Measurements from ENCODE around the gene OR4D2.

The OR4D2 gene

GRCh38 chr17:58189436-58190146 lies 22.8 kb downstream of the OR4D2 start:
- no peak overlapping the region for H3K9ac ChIP-seq (ENCODE audit: low read depth, low read length)
- H3K36me3 ChIP-seq (ENCODE audit: control insufficient read depth, insufficient read depth, low read length) = no peaks in the 10 kb centered on the region
- H3K4me1 ChIP-seq (ENCODE audit: control insufficient read depth, insufficient read depth, low read length) = no peaks in the 10 kb centered on the region
- H3K9me3 ChIP-seq (ENCODE audit: control insufficient read depth, insufficient read depth, low read length) = no peaks in the 10 kb centered on the region
- H3K27ac ChIP-seq (ENCODE audit: low read depth, low read length) = no peak overlapping the region
- H3K27me3 ChIP-seq (ENCODE audit: control insufficient read depth, insufficient read depth, low read length) = 0 out of 2 replicates have a peak, but pooled peaks cover 4% of the 10 kb centered on the region
- H3K4me3 ChIP-seq (ENCODE audit: low read depth, low read length) = no peak overlapping the region

GRCh38 chr17:58191241-58191896 lies 24.6 kb downstream of the OR4D2 start:
- Histone ChIP-seq H3K4me1 (ENCODE audit: control insufficient read depth, insufficient read depth, low read length) (no peaks in the 10 kb centered on the region), H3K27ac (ENCODE audit: low read depth, low read length) (no peak overlapping the region), H3K4me3 (ENCODE audit: low read depth, low read length) (no peak overlapping the region), H3K27me3 (ENCODE audit: control insufficient read depth, insufficient read depth, low read length) (peaks cover 4% of the 10 kb centered on the region; the same call in 1 of the 2 replicates), H3K9me3 (ENCODE audit: control insufficient read depth, insufficient read depth, low read length) (no peaks in the 10 kb centered on the region), H3K36me3 (ENCODE audit: control insufficient read depth, insufficient read depth, low read length) (no peaks in the 10 kb centered on the region), H3K9ac (ENCODE audit: low read depth, low read length) (no peak overlapping the region)

GRCh38 chr17:58192612-58193011 lies 25.8 kb downstream of the OR4D2 start, which contains the start of gene EPX:
Gene EPX (plus strand): TSS chr17:58192726. CDS start chr17:58192847, 121 bp downstream.
- peaks cover 4% of the 10 kb centered on the region; the same call in 1 of the 2 replicates for H3K27me3 ChIP-seq (ENCODE audit: control insufficient read depth, insufficient read depth, low read length)
- no peaks in the 10 kb centered on the region for H3K9me3 ChIP-seq (ENCODE audit: control insufficient read depth, insufficient read depth, low read length)
- no peak within 1 kb of the TSS for H3K27ac ChIP-seq (ENCODE audit: low read depth, low read length)
- H3K36me3 ChIP-seq (ENCODE audit: control insufficient read depth, insufficient read depth, low read length) = no peaks in the 10 kb centered on the region
- H3K4me1 ChIP-seq (ENCODE audit: control insufficient read depth, insufficient read depth, low read length) = no peaks in the 10 kb centered on the region
- H3K4me3 ChIP-seq (ENCODE audit: low read depth, low read length) = no peak within 1 kb of the TSS
- H3K9ac ChIP-seq (ENCODE audit: low read depth, low read length) = no peak within 1 kb of the TSS

GRCh38 chr17:58193641-58194255 lies 27.0 kb downstream of the OR4D2 start:
- Histone ChIP-seq H3K27me3 (ENCODE audit: control insufficient read depth, insufficient read depth, low read length) (peaks cover 4% of the 10 kb centered on the region), H3K36me3 (ENCODE audit: control insufficient read depth, insufficient read depth, low read length) (no peaks in the 10 kb centered on the region), H3K27ac (ENCODE audit: low read depth, low read length) (no peak overlapping the region), H3K4me1 (ENCODE audit: control insufficient read depth, insufficient read depth, low read length) (no peaks in the 10 kb centered on the region), H3K4me3 (ENCODE audit: low read depth, low read length) (no peak overlapping the region), H3K9me3 (ENCODE audit: control insufficient read depth, insufficient read depth, low read length) (no peaks in the 10 kb centered on the region), H3K9ac (ENCODE audit: low read depth, low read length) (no peak overlapping the region)

GRCh38 chr17:58195518-58196123 lies 28.8 kb downstream of the OR4D2 start:
- Histone ChIP-seq H3K27me3 (ENCODE audit: control insufficient read depth, insufficient read depth, low read length) (peaks cover 4% of the 10 kb centered on the region), H3K9me3 (ENCODE audit: control insufficient read depth, insufficient read depth, low read length) (no peaks in the 10 kb centered on the region)

GRCh38 chr17:58196610-58197009 lies 29.8 kb downstream of the OR4D2 start:
- Histone ChIP-seq H3K4me3 (ENCODE audit: low read depth, low read length) (no peak overlapping the region), H3K27ac (ENCODE audit: low read depth, low read length) (no peak overlapping the region), H3K4me1 (ENCODE audit: control insufficient read depth, insufficient read depth, low read length) (no peaks in the 10 kb centered on the region), H3K9me3 (ENCODE audit: control insufficient read depth, insufficient read depth, low read length) (no peaks in the 10 kb centered on the region), H3K36me3 (ENCODE audit: control insufficient read depth, insufficient read depth, low read length) (no peaks in the 10 kb centered on the region), H3K27me3 (ENCODE audit: control insufficient read depth, insufficient read depth, low read length) (peaks cover 4% of the 10 kb centered on the region), H3K9ac (ENCODE audit: low read depth, low read length) (no peak overlapping the region)

More at GRCh38 chr17:58195518-58196123, 28.8 kb downstream of the OR4D2 start:
- H3K4me1 ChIP-seq (ENCODE audit: control insufficient read depth, insufficient read depth, low read length) = no peaks in the 10 kb centered on the region
- H3K36me3 ChIP-seq (ENCODE audit: control insufficient read depth, insufficient read depth, low read length) = no peaks in the 10 kb centered on the region
- no peak overlapping the region for H3K4me3 ChIP-seq (ENCODE audit: low read depth, low read length)
- no peak overlapping the region for H3K27ac ChIP-seq (ENCODE audit: low read depth, low read length)
- H3K9ac ChIP-seq (ENCODE audit: low read depth, low read length) = no peak overlapping the region

- no peaks in the 10 kb centered on the region for H3K4me1 ChIP-seq (ENCODE audit: control insufficient read depth, insufficient read depth, low read length)
- no peak overlapping the region for H3K27ac ChIP-seq (ENCODE audit: low read depth, low read length)
- H3K9me3 ChIP-seq (ENCODE audit: control insufficient read depth, insufficient read depth, low read length) = no peaks in the 10 kb centered on the region
- H3K27me3 ChIP-seq (ENCODE audit: control insufficient read depth, insufficient read depth, low read length) = no peaks in the 10 kb centered on the region; the same call in none of the 2 replicates
- H3K4me3 ChIP-seq (ENCODE audit: low read depth, low read length) = no peak overlapping the region
- H3K36me3 ChIP-seq (ENCODE audit: control insufficient read depth, insufficient read depth, low read length) = 0 out of 2 replicates have a peak, but pooled peaks cover under 1% of the 10 kb centered on the region
- no peak overlapping the region for H3K9ac ChIP-seq (ENCODE audit: low read depth, low read length)
Observed at GRCh38 chr17:58200024-58200633, 33.3 kb downstream of the OR4D2 start.

GRCh38 chr17:58202859-58203258 lies 36.1 kb downstream of the OR4D2 start:
- H3K36me3 ChIP-seq (ENCODE audit: control insufficient read depth, insufficient read depth, low read length) = peaks cover 25% of the 10 kb centered on the region
- H3K4me1 ChIP-seq (ENCODE audit: control insufficient read depth, insufficient read depth, low read length) = no peaks in the 10 kb centered on the region
- H3K9ac ChIP-seq (ENCODE audit: low read depth, low read length) = no peak overlapping the region
- no peak overlapping the region for H3K4me3 ChIP-seq (ENCODE audit: low read depth, low read length)
- no peaks in the 10 kb centered on the region; the same call in 1 of the 2 replicates for H3K27me3 ChIP-seq (ENCODE audit: control insufficient read depth, insufficient read depth, low read length)
- no peaks in the 10 kb centered on the region for H3K9me3 ChIP-seq (ENCODE audit: control insufficient read depth, insufficient read depth, low read length)
- no peak overlapping the region for H3K27ac ChIP-seq (ENCODE audit: low read depth, low read length)

- no peak overlapping the region for H3K9ac ChIP-seq (ENCODE audit: low read depth, low read length)
- H3K4me1 ChIP-seq (ENCODE audit: control insufficient read depth, insufficient read depth, low read length) = no peaks in the 10 kb centered on the region
- no peak overlapping the region for H3K27ac ChIP-seq (ENCODE audit: low read depth, low read length)
- H3K4me3 ChIP-seq (ENCODE audit: low read depth, low read length) = no peak overlapping the region
- H3K36me3 ChIP-seq (ENCODE audit: control insufficient read depth, insufficient read depth, low read length) = peaks cover 38% of the 10 kb centered on the region
- H3K9me3 ChIP-seq (ENCODE audit: control insufficient read depth, insufficient read depth, low read length) = no peaks in the 10 kb centered on the region
- no peaks in the 10 kb centered on the region for H3K27me3 ChIP-seq (ENCODE audit: control insufficient read depth, insufficient read depth, low read length)
Observed at GRCh38 chr17:58204796-58205195, 38.0 kb downstream of the OR4D2 start.

- Histone ChIP-seq H3K9me3 (ENCODE audit: control insufficient read depth, insufficient read depth, low read length) (no peaks in the 10 kb centered on the region), H3K4me3 (ENCODE audit: low read depth, low read length) (no peak overlapping the region), H3K27me3 (ENCODE audit: control insufficient read depth, insufficient read depth, low read length) (no peaks in the 10 kb centered on the region), H3K36me3 (ENCODE audit: control insufficient read depth, insufficient read depth, low read length) (peaks cover 45% of the 10 kb centered on the region), H3K4me1 (ENCODE audit: control insufficient read depth, insufficient read depth, low read length) (no peaks in the 10 kb centered on the region), H3K27ac (ENCODE audit: low read depth, low read length) (no peak overlapping the region), H3K9ac (ENCODE audit: low read depth, low read length) (no peak overlapping the region)
Observed at GRCh38 chr17:58205936-58206335, 39.2 kb downstream of the OR4D2 start.

All from HUES48 (cell line).